Left renal pelvis (tissue), 4 donors: ENCODE data around the gene BEND3. TPM values are rescaled to one million over a fixed set of nuclear protein-coding genes. Genes with fewer than 3 reads are reported as not detected.
A peak's percentile ranks its signal among the peaks of the same experiment; 100 is the strongest.
"Not testable (repeated sequence)": the region's sequence is repeated elsewhere in the genome, so short reads cannot be mapped to it uniquely, and the experiment has no call there.

Source experiments
- DNase-seq, 4 donors: peaks; one replicate each; pipeline ENCODE4 v3.0.0-alpha.2; 2013; ENCODE audit warnings: low read depth in 4 of 4, low spot score in 3 of 4
- polyA plus RNA-seq, 4 donors: library from polyadenylated mRNA; unstranded; fragments of 120-200 nt; gene quantifications; one replicate each; pipeline ENCODE4 v1.2.1, GENCODE V29; 2013; ENCODE audit not compliant: insufficient read length in 4 of 4

BEND3 gene
- polyA plus RNA-seq, 4 donors = 3.8 to 11.0 (median 9.1) TPM

- DNase-seq = no peak
These were observed 67.5 kb downstream of the BEND3 start for GRCh38 chr6:107047807-107048206.

- peak in 3 of 4 donors; percentile 42 to 64 (median 53) for DNase-seq
These were observed 69.3 kb downstream of the BEND3 start for GRCh38 chr6:107045826-107046675.

GRCh38 chr6:107033126-107033525, 82.2 kb downstream of the BEND3 start:
- no peak for DNase-seq

- no peak for DNase-seq
These were observed 83.3 kb downstream of the BEND3 start for GRCh38 chr6:107032051-107032450.

GRCh38 chr6:107030151-107030550, 85.2 kb downstream of the BEND3 start:
- DNase-seq = no peak

GRCh38 chr6:107026965-107027364, 88.3 kb downstream of the BEND3 start:
- no peak for DNase-seq

GRCh38 chr6:107021446-107022185, 93.7 kb downstream of the BEND3 start:
- no peak for DNase-seq

- DNase-seq = no peak
These were observed 95.1 kb downstream of the BEND3 start for GRCh38 chr6:107020239-107020638.

GRCh38 chr6:107019628-107020027, 95.7 kb downstream of the BEND3 start:
- not testable (repeated sequence) for DNase-seq

GRCh38 chr6:107019047-107019446, 96.3 kb downstream of the BEND3 start:
- DNase-seq = no peak

Other genes starting within 250 kb of the BEND3 start
- 1,000 to 10,000 TPM in 2 of 4 donors, 100 to 1,000 TPM in 1, 10 to 100 TPM in 1; 63.4 to 1,384 (median 1,087) TPM for gene CD24, start 140.8 kb downstream of the BEND3 start, polyA plus RNA-seq
- 10 to 100 TPM; 26.5 to 56.5 (median 45.3) TPM for gene MTRES1, start 87.3 kb downstream of the BEND3 start, polyA plus RNA-seq